HepG2 (cell line): ENCODE measurements around the gene ZBTB46. TPM values are rescaled to one million over a fixed set of nuclear protein-coding genes. Genes with fewer than 3 reads are reported as not detected.

ENCODE experiments used
- IKZF4 ChIP-seq: sonication (generic); formaldehyde crosslinking; IDR thresholded peaks from 2 replicates; pipeline ENCODE4 v1.5.1; 2020; ENCODE audit warnings: borderline replicate concordance, mild to moderate bottlenecking, low read depth, missing genetic modification reagents; ENCODE audit errors: not compliant biosample characterization
- KDM6A ChIP-seq: IDR thresholded peaks from 2 replicates; pipeline ENCODE4 v1.6.1; 2016; ENCODE audit warnings: low read depth
- MIXL1 ChIP-seq: IDR thresholded peaks from 2 replicates; pipeline ENCODE4 v1.6.1; 2016
- RELA ChIP-seq: sonication (generic); formaldehyde crosslinking; IDR thresholded peaks from 2 replicates; pipeline ENCODE4 v1.4.0; 2020; ENCODE audit warnings: missing genetic modification reagents
- ZBTB7A ChIP-seq: sonication (generic); formaldehyde crosslinking; IDR thresholded peaks from 2 replicates; pipeline ENCODE4 v1.8.0; 2022; ENCODE audit warnings: mild to moderate bottlenecking, missing genetic modification reagents
- ZNF101 ChIP-seq: sonication (generic); formaldehyde crosslinking; IDR thresholded peaks from 2 replicates; pipeline ENCODE4 v1.4.0; 2020; ENCODE audit warnings: mild to moderate bottlenecking, low read depth, missing genetic modification reagents, borderline replicate concordance
- ZNF205 ChIP-seq: IDR thresholded peaks from 2 replicates; pipeline ENCODE4 v1.6.1; 2018; ENCODE audit warnings: missing biosample characterization, missing genetic modification reagents
- ZNF343 ChIP-seq: sonication (generic); formaldehyde crosslinking; IDR thresholded peaks from 2 replicates; pipeline ENCODE4 v1.4.0; 2020; ENCODE audit warnings: mild to moderate bottlenecking, missing genetic modification reagents
- ZNF781 ChIP-seq: sonication (generic); formaldehyde crosslinking; IDR thresholded peaks from 2 replicates; pipeline ENCODE4 v1.5.1; 2020; ENCODE audit warnings: borderline replicate concordance, mild to moderate bottlenecking, missing genetic modification reagents; ENCODE audit errors: not compliant biosample characterization
- ZNF816 ChIP-seq: sonication (generic); formaldehyde crosslinking; IDR thresholded peaks from 2 replicates; pipeline ENCODE4 v1.8.0; 2022; ENCODE audit warnings: missing genetic modification reagents, mild to moderate bottlenecking, borderline replicate concordance
- polyA plus RNA-seq, 8 experiments: library from polyadenylated mRNA; depleted of rRNA in 3 of 8; stranded (reverse) in 7 of 8; unstranded in 1 of 8; fragments of >200 nt; fragmentation: Illumina TruSeq in 4 of 8; extraction: Trizol in 4 of 8; gene quantifications; 2 replicates each; pipeline versions ENCODE4 v1.2.1 to v1.2.3, GENCODE V29; 2011 to 2016; ENCODE audit warnings: low read depth in 4 of 8, missing spikeins in 1 of 8, mixed read lengths in 1 of 8; ENCODE audit not compliant: insufficient read depth in 1 of 8
- total RNA-seq, 5 experiments: library from RNA; depleted of rRNA; stranded (reverse); fragments of >200 nt; fragmentation: Illumina TruSeq; extraction: Trizol; gene quantifications; 2 replicates each; pipeline ENCODE4 v1.2.3, GENCODE V29; 2016; ENCODE audit warnings: low read depth in 1 of 5
- TF ChIP-seq, protein P1 (sequence below): sonication (generic); formaldehyde crosslinking; IDR thresholded peaks from 2 replicates; pipeline ENCODE4 v1.4.0; 2020; ENCODE audit warnings: mild to moderate bottlenecking, missing genetic modification reagents
- TF ChIP-seq, protein P2 (sequence below): sonication (generic); formaldehyde crosslinking; IDR thresholded peaks from 2 replicates; pipeline ENCODE4 v1.5.0; 2020; ENCODE audit warnings: mild to moderate bottlenecking, missing genetic modification reagents, borderline replicate concordance
- TF ChIP-seq, protein P3 (sequence below): sonication (generic); formaldehyde crosslinking; IDR thresholded peaks from 2 replicates; pipeline ENCODE4 v1.5.1; 2020; ENCODE audit warnings: mild to moderate bottlenecking, missing genetic modification reagents
- TF ChIP-seq, protein P4 (sequence below): sonication (generic); formaldehyde crosslinking; IDR thresholded peaks from 2 replicates; pipeline ENCODE4 v1.8.0; 2022; ENCODE audit warnings: low read depth, missing genetic modification reagents
- TF ChIP-seq, protein P5 (sequence below): sonication (generic); formaldehyde crosslinking; IDR thresholded peaks from 2 replicates; pipeline ENCODE4 v1.4.0; 2020; ENCODE audit warnings: mild to moderate bottlenecking, missing genetic modification reagents

ZBTB46 gene
- total and polyA plus RNA-seq, 2 of the 13 experiments (the other 11 are each of a cell fraction or from before 2014, with no cell fraction given) = 1.6 to 13.5 TPM

DNA sequence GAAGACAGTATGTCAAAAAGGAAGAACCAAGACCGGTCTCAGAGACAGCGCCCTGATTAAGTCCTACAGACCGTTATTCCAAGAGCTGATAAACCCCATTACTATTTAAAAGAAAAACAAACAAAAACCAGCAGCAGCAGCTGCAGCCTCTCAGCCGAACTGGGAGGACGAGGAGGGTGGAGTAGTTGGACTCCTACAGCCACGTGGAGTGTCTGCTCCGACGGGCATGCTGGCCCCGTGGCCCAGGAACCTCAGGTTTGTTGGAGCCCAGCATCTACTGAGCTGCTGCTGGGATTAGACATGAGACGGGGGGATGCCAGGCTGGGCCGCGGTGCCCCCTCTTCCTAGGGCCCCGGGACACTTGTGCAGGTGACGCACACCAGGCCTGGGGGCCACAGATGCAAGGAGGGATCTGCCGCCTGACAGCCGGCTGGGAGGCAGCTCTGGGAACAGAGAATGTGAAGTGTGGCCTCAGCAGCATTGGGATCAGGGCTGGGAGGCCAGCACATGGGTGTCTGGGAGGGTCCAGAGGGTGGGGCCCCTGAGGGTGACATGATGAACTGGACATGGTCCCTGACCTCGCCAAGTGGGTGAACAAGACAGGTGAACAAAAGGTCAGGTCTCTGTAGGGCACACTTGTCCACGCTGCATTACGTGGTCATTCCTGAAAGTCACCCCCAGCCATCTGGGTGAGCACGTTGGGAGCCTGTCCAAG is 2.9 kb upstream of the ZBTB46 start (continued):
- TF ChIP-seq, protein P1, sequence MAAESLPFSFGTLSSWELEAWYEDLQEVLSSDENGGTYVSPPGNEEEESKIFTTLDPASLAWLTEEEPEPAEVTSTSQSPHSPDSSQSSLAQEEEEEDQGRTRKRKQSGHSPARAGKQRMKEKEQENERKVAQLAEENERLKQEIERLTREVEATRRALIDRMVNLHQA (CRISPR knock-in tag) = no peak
- TF ChIP-seq, protein P2, sequence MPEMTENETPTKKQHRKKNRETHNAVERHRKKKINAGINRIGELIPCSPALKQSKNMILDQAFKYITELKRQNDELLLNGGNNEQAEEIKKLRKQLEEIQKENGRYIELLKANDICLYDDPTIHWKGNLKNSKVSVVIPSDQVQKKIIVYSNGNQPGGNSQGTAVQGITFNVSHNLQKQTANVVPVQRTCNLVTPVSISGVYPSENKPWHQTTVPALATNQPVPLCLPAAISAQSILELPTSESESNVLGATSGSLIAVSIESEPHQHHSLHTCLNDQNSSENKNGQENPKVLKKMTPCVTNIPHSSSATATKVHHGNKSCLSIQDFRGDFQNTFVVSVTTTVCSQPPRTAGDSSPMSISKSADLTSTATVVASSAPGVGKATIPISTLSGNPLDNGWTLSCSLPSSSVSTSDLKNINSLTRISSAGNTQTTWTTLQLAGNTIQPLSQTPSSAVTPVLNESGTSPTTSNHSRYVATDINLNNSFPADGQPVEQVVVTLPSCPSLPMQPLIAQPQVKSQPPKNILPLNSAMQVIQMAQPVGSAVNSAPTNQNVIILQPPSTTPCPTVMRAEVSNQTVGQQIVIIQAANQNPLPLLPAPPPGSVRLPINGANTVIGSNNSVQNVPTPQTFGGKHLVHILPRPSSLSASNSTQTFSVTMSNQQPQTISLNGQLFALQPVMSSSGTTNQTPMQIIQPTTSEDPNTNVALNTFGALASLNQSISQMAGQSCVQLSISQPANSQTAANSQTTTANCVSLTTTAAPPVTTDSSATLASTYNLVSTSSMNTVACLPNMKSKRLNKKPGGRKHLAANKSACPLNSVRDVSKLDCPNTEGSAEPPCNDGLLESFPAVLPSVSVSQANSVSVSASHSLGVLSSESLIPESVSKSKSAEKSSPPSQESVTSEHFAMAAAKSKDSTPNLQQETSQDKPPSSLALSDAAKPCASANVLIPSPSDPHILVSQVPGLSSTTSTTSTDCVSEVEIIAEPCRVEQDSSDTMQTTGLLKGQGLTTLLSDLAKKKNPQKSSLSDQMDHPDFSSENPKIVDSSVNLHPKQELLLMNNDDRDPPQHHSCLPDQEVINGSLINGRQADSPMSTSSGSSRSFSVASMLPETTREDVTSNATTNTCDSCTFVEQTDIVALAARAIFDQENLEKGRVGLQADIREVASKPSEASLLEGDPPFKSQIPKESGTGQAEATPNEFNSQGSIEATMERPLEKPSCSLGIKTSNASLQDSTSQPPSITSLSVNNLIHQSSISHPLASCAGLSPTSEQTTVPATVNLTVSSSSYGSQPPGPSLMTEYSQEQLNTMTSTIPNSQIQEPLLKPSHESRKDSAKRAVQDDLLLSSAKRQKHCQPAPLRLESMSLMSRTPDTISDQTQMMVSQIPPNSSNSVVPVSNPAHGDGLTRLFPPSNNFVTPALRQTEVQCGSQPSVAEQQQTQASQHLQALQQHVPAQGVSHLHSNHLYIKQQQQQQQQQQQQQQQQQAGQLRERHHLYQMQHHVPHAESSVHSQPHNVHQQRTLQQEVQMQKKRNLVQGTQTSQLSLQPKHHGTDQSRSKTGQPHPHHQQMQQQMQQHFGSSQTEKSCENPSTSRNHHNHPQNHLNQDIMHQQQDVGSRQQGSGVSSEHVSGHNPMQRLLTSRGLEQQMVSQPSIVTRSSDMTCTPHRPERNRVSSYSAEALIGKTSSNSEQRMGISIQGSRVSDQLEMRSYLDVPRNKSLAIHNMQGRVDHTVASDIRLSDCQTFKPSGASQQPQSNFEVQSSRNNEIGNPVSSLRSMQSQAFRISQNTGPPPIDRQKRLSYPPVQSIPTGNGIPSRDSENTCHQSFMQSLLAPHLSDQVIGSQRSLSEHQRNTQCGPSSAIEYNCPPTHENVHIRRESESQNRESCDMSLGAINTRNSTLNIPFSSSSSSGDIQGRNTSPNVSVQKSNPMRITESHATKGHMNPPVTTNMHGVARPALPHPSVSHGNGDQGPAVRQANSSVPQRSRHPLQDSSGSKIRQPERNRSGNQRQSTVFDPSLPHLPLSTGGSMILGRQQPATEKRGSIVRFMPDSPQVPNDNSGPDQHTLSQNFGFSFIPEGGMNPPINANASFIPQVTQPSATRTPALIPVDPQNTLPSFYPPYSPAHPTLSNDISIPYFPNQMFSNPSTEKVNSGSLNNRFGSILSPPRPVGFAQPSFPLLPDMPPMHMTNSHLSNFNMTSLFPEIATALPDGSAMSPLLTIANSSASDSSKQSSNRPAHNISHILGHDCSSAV = no peak
- TF ChIP-seq RELA (CRISPR knock-in tag) = no peak
- TF ChIP-seq ZNF343 (CRISPR knock-in tag) = peak; percentile 62; the same call in 1 of the 2 replicates
- TF ChIP-seq IKZF4 (CRISPR knock-in tag) = no peak
- TF ChIP-seq, protein P3, sequence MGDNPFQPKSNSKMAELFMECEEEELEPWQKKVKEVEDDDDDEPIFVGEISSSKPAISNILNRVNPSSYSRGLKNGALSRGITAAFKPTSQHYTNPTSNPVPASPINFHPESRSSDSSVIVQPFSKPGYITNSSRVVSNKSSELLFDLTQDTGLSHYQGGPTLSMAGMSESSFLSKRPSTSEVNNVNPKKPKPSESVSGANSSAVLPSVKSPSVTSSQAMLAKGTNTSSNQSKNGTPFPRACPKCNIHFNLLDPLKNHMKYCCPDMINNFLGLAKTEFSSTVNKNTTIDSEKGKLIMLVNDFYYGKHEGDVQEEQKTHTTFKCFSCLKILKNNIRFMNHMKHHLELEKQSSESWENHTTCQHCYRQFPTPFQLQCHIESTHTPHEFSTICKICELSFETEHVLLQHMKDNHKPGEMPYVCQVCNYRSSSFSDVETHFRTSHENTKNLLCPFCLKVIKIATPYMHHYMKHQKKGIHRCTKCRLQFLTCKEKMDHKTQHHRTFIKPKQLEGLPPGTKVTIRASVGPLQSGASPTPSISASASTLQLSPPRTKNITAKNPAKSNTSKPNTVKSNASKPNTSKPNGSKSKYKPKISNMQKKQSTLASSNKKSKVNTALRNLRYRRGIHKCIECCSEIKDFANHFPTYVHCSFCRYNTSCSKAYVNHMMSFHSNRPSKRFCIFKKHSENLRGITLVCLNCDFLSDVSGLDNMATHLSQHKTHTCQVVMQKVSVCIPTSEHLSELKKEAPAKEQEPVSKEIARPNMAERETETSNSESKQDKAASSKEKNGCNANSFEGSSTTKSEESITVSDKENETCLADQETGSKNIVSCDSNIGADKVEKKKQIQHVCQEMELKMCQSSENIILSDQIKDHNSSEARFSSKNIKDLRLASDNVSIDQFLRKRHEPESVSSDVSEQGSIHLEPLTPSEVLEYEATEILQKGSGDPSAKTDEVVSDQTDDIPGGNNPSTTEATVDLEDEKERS (CRISPR knock-in tag) = no peak
- TF ChIP-seq ZNF816 (CRISPR knock-in tag) = no peak
- TF ChIP-seq ZNF781 (CRISPR knock-in tag) = no peak
- no peak for TF ChIP-seq MIXL1 (CRISPR knock-in tag)
- 0 out of 2 replicates have a peak, but pooled peaks have one; percentile 48 for TF ChIP-seq ZBTB7A (CRISPR knock-in tag)
- TF ChIP-seq ZNF101 (CRISPR knock-in tag) = 0 out of 2 replicates have a peak, but pooled peaks have one; percentile 74
- no peak for TF ChIP-seq ZNF205 (CRISPR knock-in tag)
- TF ChIP-seq, protein P4, sequence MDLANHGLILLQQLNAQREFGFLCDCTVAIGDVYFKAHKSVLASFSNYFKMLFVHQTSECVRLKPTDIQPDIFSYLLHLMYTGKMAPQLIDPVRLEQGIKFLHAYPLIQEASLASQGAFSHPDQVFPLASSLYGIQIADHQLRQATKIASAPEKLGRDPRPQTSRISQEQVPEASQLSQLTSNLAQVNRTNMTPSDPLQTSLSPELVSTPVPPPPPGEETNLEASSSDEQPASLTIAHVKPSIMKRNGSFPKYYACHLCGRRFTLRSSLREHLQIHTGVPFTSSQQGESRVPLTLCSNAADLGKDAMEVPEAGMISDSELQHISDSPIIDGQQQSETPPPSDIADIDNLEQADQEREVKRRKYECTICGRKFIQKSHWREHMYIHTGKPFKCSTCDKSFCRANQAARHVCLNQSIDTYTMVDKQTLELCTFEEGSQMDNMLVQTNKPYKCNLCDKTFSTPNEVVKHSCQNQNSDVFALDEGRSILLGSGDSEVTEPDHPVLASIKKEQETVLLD (CRISPR knock-in tag) = no peak
- TF ChIP-seq, protein P5, sequence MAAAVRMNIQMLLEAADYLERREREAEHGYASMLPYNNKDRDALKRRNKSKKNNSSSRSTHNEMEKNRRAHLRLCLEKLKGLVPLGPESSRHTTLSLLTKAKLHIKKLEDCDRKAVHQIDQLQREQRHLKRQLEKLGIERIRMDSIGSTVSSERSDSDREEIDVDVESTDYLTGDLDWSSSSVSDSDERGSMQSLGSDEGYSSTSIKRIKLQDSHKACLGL (CRISPR knock-in tag) = no peak
- TF ChIP-seq KDM6A = no peak
